Thyroid gland (tissue), 4 donors: Measurements from ENCODE around the gene UBE2G1. TPM values are rescaled to one million over a fixed set of nuclear protein-coding genes. Genes with fewer than 3 reads are reported as not detected.

ENCODE experiments used
- DNase-seq, 2 donors: peaks; one replicate each; pipeline ENCODE4 v3.0.0-alpha.2; 2019
- H3K27ac ChIP-seq, 3 donors: fragments of 200-600 bp; sonication (generic); 1 replicate in 2 of 3; 2 replicates in 1 of 3; pipeline ENCODE4 v1.5.1; 2016 to 2019; ENCODE audit warnings: mild to moderate bottlenecking in 1 of 3, moderate library complexity in 1 of 3
- H3K27me3 ChIP-seq: fragments of 200-600 bp; sonication (generic); one replicate; pipeline ENCODE4 v1.5.1; 2019
- H3K36me3 ChIP-seq, 2 donors: fragments of 200-600 bp; sonication (generic); one replicate each; pipeline ENCODE4 v1.5.1; 2016 to 2019
- H3K4me1 ChIP-seq, 2 donors: fragments of 200-600 bp; sonication (generic); one replicate each; pipeline ENCODE4 v1.5.1; 2017 to 2019
- H3K4me3 ChIP-seq, 3 donors: fragments of 200-600 bp; sonication (generic); replicated peaks in 1 of 3; 1 replicate in 2 of 3; 2 replicates in 1 of 3; pipeline ENCODE4 v1.5.1; 2016; ENCODE audit warnings: mild to moderate bottlenecking in 1 of 3
- H3K9me3 ChIP-seq: fragments of 200-600 bp; sonication (generic); one replicate; pipeline ENCODE4 v1.5.1; 2017
- POLR2A ChIP-seq, 2 donors: fragments of 450-650 bp; IDR thresholded peaks; one replicate each; pipeline ENCODE4 v1.6.1; 2017; ENCODE audit warnings: antibody characterized with exemption in 2 of 2, mild to moderate bottlenecking in 2 of 2, moderate library complexity in 1 of 2
- WGBS, 2 donors: methylation state at CpG; one replicate each; pipeline ENCODE4 v1.1.5; 2017; 5-methylcytosine and 5-hydroxymethylcytosine counted together
- intact Hi-C: fragments of 100-400 bp; cut with DNase I; formaldehyde crosslinking; loops from one replicate; pipeline ENCODE4 v1.15.1; 2023
- total RNA-seq, 4 donors: library from RNA; depleted of rRNA; stranded (reverse); fragments of >200 nt; gene quantifications; one replicate each; pipeline ENCODE4 v1.2.3, GENCODE V29; 2016
- TF ChIP-seq, protein P1 (sequence below), 6 experiments: fragments of 200-600 bp in 3 of 6; fragments of 450-650 bp in 3 of 6; sonication (generic) in 3 of 6; IDR thresholded peaks; one replicate each; pipeline ENCODE4 v1.5.1; 2016 to 2019; ENCODE audit warnings: antibody characterized with exemption in 6 of 6, mild to moderate bottlenecking in 2 of 6, inconsistent platforms in 1 of 6, moderate library complexity in 1 of 6

UBE2G1 gene
- total RNA-seq, 4 donors from 2014 or later, result 39.1 to 58.0 (median 49.4) TPM

DNA sequence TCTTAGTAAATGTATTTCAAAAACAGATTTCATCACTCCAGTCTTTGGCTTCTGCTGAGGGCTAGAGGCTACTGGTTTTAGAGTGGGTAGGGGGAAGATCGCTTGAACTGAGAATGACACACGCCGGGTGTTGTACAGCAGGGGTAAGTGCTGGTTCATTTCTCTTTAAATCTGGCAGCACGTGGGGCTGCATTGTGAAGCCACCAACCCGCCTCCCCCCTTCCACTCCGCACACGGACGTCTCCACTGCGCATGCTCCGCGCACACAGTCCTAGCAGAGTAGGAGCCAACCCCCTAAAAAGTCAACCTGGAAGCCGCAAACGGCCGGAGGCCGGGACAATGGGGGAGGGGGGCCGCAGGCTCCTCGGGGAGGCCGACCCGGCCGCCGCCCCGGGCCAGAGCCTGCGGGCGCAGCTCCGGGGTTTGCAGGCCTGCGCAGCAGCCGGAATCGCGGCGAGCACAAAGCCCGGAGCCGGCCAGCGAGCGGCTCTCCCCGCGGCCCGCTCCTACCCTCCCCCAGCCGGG is 1.3 kb downstream of the UBE2G1 start:
- no peaks in the 10 kb centered on the region for H3K9me3 ChIP-seq
- peaks cover 8% of the 10 kb centered on the region in 2 donors for H3K4me1 ChIP-seq
- H3K27me3 ChIP-seq, result no peaks in the 10 kb centered on the region
- intact Hi-C loops, result loop anchor here (5.0 kb wide), 1 partner anchor 223 kb away; the partner anchor contains the start of genes CYB5D2 and ZZEF1
- peak overlapping the region; percentile 94 to 97 (median 97) for H3K4me3 ChIP-seq
- peak; percentile 91 for DNase-seq
- no peaks in the 10 kb centered on the region for H3K36me3 ChIP-seq
- TF ChIP-seq POLR2A (IDR thresholded peaks at IDR 0.05), result peak; percentile 13 to 76
- TF ChIP-seq, protein P1, sequence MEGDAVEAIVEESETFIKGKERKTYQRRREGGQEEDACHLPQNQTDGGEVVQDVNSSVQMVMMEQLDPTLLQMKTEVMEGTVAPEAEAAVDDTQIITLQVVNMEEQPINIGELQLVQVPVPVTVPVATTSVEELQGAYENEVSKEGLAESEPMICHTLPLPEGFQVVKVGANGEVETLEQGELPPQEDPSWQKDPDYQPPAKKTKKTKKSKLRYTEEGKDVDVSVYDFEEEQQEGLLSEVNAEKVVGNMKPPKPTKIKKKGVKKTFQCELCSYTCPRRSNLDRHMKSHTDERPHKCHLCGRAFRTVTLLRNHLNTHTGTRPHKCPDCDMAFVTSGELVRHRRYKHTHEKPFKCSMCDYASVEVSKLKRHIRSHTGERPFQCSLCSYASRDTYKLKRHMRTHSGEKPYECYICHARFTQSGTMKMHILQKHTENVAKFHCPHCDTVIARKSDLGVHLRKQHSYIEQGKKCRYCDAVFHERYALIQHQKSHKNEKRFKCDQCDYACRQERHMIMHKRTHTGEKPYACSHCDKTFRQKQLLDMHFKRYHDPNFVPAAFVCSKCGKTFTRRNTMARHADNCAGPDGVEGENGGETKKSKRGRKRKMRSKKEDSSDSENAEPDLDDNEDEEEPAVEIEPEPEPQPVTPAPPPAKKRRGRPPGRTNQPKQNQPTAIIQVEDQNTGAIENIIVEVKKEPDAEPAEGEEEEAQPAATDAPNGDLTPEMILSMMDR (IDR thresholded peaks at IDR 0.05), result peak in 1 of 6 experiments; percentile 15
- H3K27ac ChIP-seq, result peak overlapping the region; percentile 83 to 91 (median 90)
- WGBS, 2 donors, result 0 to 1% methylated on average over 5 to 18 of the region's 38 CpGs

DNA sequence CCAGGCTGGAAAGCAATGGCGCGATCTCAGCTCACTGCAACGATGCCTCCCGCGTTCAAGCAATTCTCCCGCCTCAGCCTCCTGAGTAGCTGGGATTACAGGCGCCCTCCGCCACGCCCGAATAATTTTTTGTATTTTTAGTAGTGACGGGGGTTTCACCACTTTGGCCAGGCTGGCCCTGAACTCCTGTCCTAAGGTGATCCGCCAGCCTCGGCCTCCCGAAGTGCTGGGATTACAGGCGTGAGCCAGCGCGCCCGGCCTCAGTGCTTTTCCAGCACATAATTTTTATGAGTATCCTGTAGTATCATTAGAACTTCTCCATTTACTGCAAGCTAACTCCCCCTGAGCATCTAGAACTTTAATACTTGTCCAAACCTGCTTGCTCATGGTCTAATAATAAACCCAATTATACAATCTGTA is 1.8 kb downstream of the UBE2G1 start:
- no peak for TF ChIP-seq POLR2A (IDR thresholded peaks at IDR 0.05)
- TF ChIP-seq, protein P1 (IDR thresholded peaks at IDR 0.05), result no peak
- peaks cover 8% of the 10 kb centered on the region in 2 donors for H3K4me1 ChIP-seq
- 77 to 78% methylated on average over 18 of the region's 18 CpGs for WGBS, 2 donors
- intact Hi-C loops, result loop anchor here (5.0 kb wide), 1 partner anchor 222 kb away; the partner anchor contains the start of genes CYB5D2 and ZZEF1
- peak overlapping the region in 2 of 3 donors; percentile 90 to 91 for H3K27ac ChIP-seq
- no peaks in the 10 kb centered on the region for H3K36me3 ChIP-seq
- peak; percentile 3 to 5 for DNase-seq
- no peaks in the 10 kb centered on the region for H3K9me3 ChIP-seq
- H3K4me3 ChIP-seq, result peak overlapping the region in 1 of 3 donors; percentile 97
- no peaks in the 10 kb centered on the region for H3K27me3 ChIP-seq

DNA sequence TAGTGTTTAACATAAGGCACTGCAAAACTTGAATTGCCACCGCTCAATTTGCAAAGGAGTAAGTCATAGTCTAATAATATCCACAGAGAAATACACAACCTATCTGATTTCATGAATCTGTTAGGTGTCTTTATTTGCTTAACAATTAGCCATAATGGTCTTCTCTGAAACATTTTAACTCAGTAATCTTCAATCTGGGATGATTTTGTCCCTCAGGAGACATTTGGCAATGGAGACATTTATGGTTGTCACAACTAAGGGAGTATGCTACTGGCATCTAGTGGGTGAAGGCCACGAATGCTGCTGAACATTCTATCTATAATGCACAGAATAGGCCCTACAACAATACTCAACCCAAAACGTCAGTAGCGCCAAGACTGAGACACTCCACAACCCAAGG is 4.3 kb downstream of the UBE2G1 start:
- Histone ChIP-seq H3K9me3 (no peaks in the 10 kb centered on the region), H3K27me3 (no peaks in the 10 kb centered on the region), H3K36me3 (no peaks in the 10 kb centered on the region), H3K4me1 (peaks cover 8 to 11% of the 10 kb centered on the region in 2 donors), H3K27ac (no peak overlapping the region), H3K4me3 (no peak overlapping the region)
- no peak for DNase-seq
- intact Hi-C loops, result no loop called here
- TF ChIP-seq, protein P1 (IDR thresholded peaks at IDR 0.05), result no peak
- TF ChIP-seq POLR2A (IDR thresholded peaks at IDR 0.05), result no peak
- 75 to 82% methylated on average over 4 of the region's 4 CpGs for WGBS, 2 donors

DNA sequence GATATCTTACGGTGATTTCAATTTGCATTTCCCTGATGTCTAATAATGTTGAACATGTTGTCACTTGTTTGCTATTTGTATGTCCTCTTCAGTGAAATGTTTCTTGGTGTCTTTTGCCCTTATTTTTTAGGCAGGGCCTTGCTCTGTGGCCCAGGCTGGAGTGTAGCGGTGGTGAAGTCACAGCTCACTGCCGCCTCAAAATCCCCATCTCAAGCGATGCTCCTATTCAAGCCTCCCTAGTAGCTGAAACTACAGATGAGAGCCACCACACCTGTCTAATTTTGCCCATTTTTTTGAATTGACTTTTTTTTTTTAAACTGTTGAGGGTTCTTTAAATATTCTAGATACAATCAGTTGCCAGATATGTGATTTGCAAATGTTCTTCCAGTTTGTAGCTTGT is 8.3 kb downstream of the UBE2G1 start:
- no peaks in the 10 kb centered on the region for H3K27me3 ChIP-seq
- H3K4me1 ChIP-seq, result peaks cover 9 to 22% of the 10 kb centered on the region in 2 donors
- TF ChIP-seq, protein P1 (IDR thresholded peaks at IDR 0.05), result no peak
- no peaks in the 10 kb centered on the region for H3K9me3 ChIP-seq
- H3K36me3 ChIP-seq, result no peaks in the 10 kb centered on the region
- no peak for DNase-seq
- no peak overlapping the region for H3K4me3 ChIP-seq
- intact Hi-C loops, result no loop called here
- WGBS, 2 donors, result 91 to 96% methylated on average over 4 of the region's 4 CpGs
- no peak overlapping the region for H3K27ac ChIP-seq

DNA sequence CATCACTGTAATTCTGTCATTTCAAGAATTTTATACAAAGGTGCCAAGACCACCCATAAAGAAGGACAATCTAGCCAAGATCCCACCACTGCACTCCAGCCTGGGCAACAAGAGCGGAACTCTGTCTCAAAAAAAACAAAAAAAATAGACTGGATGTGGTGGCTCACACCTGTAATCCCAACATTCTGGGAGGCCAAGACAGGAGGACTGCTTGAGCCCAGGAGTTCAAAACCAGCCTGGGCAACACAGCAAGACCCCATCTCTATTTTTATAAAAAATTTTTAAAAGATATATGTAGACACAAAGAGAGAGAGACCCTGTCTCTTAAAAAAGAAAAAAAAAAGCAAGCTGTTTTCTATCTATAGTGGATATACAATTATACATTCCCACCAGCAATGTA is 8.8 kb downstream of the UBE2G1 start:
- intact Hi-C loops, result no loop called here
- no peaks in the 10 kb centered on the region for H3K27me3 ChIP-seq
- H3K36me3 ChIP-seq, result no peaks in the 10 kb centered on the region
- TF ChIP-seq POLR2A (IDR thresholded peaks at IDR 0.05), result no peak
- TF ChIP-seq, protein P1 (IDR thresholded peaks at IDR 0.05), result no peak
- no peak overlapping the region for H3K4me3 ChIP-seq
- WGBS, 2 donors, result 92 to 100% methylated on average over 1 of the region's 1 CpG
- DNase-seq, result no peak
- peaks cover 9 to 22% of the 10 kb centered on the region in 2 donors for H3K4me1 ChIP-seq
- no peak overlapping the region for H3K27ac ChIP-seq
- H3K9me3 ChIP-seq, result no peaks in the 10 kb centered on the region
